Stomach (tissue), 9 donors: ENCODE data around the gene DHX8. TPM values are rescaled to one million over a fixed set of nuclear protein-coding genes. Genes with fewer than 3 reads are reported as not detected.

ENCODE experiments used
- DNase-seq, 2 donors: peaks; one replicate each; pipeline versions ENCODE4 v3.0.0 to v3.0.0-alpha.2; 2013 to 2019
- H3K27ac ChIP-seq, 5 donors: fragments of 200-600 bp in 4 of 5; sonication (generic) in 4 of 5; one replicate each; pipeline ENCODE4 v1.5.1; 2013 to 2019; ENCODE audit warnings: mild to moderate bottlenecking in 1 of 5, moderate library complexity in 1 of 5
- H3K27me3 ChIP-seq, 3 donors: fragments of 200-600 bp; sonication (generic); one replicate each; pipeline ENCODE4 v1.5.1; 2017 to 2019; ENCODE audit warnings: mixed run types in 1 of 3
- H3K36me3 ChIP-seq, 4 donors: fragments of 200-600 bp; sonication (generic); 1 replicate in 3 of 4; 2 replicates in 1 of 4; pipeline ENCODE4 v1.5.1; 2016 to 2019
- H3K4me1 ChIP-seq, 4 donors: fragments of 200-600 bp; sonication (generic); one replicate each; pipeline ENCODE4 v1.5.1; 2016 to 2019
- H3K4me3 ChIP-seq, 4 donors: fragments of 200-600 bp; sonication (generic) in 3 of 4; one replicate each; pipeline ENCODE4 v1.5.1; 2016 to 2019; ENCODE audit warnings: mild to moderate bottlenecking in 1 of 4
- H3K9me3 ChIP-seq, 4 donors: fragments of 200-600 bp; sonication (generic); one replicate each; pipeline ENCODE4 v1.5.1; 2016 to 2019
- EP300 ChIP-seq: sonication (generic); formaldehyde crosslinking; IDR thresholded peaks from one replicate; pipeline ENCODE4 v1.6.1; 2017; ENCODE audit warnings: antibody characterized with exemption
- POLR2A ChIP-seq, 4 donors: fragments of 450-650 bp; IDR thresholded peaks; one replicate each; pipeline ENCODE4 v1.6.1; 2016; ENCODE audit warnings: antibody characterized with exemption in 4 of 4, control low read depth in 2 of 4, mild to moderate bottlenecking in 1 of 4, moderate library complexity in 1 of 4
- POLR2AphosphoS5 ChIP-seq, 3 donors: sonication (generic); formaldehyde crosslinking; IDR thresholded peaks; one replicate each; pipeline ENCODE4 v1.6.1; 2016; ENCODE audit warnings: antibody characterized with exemption in 3 of 3
- WGBS, 5 donors: extraction: QIAGEN DNeasy Blood & Tissue Kit in 3 of 5; methylation state at CpG; one replicate each; pipeline versions ENCODE4 v1.1.5 to v1.1.7; 2013 to 2018; 5-methylcytosine and 5-hydroxymethylcytosine counted together
- intact Hi-C: fragments of 100-400 bp; cut with DNase I; formaldehyde crosslinking; loops from one replicate; pipeline ENCODE4 v1.15.1; 2023; ENCODE audit warnings: low total_unique reads
- polyA plus RNA-seq, 3 donors: library from polyadenylated mRNA; stranded (reverse); fragments of 200-250 nt; gene quantifications; one replicate each; pipeline ENCODE4 v1.2.3, GENCODE V29; 2013
- total RNA-seq, 5 donors: library from RNA; depleted of rRNA; stranded (reverse); fragments of >200 nt; gene quantifications; one replicate each; pipeline versions ENCODE4 v1.1.0 to v1.2.3, GENCODE V29; 2014 to 2016
- TF ChIP-seq, protein P1 (sequence below), 7 experiments: fragments of 450-650 bp in 4 of 7; fragments of 200-600 bp in 3 of 7; sonication (generic) in 3 of 7; IDR thresholded peaks; one replicate each; pipeline ENCODE4 v1.5.1; 2016 to 2019; ENCODE audit warnings: antibody characterized with exemption in 7 of 7, control low read depth in 2 of 7, mild to moderate bottlenecking in 1 of 7
- donor health status: healthy with polysubstance abuse.
- donor health status: Bipolar disorder and iron deficiency.
- donor health status: healthy.

The DHX8 gene
- total and polyA plus RNA-seq, 8 donors: 9.2 to 137 (median 25.0) TPM

DNA sequence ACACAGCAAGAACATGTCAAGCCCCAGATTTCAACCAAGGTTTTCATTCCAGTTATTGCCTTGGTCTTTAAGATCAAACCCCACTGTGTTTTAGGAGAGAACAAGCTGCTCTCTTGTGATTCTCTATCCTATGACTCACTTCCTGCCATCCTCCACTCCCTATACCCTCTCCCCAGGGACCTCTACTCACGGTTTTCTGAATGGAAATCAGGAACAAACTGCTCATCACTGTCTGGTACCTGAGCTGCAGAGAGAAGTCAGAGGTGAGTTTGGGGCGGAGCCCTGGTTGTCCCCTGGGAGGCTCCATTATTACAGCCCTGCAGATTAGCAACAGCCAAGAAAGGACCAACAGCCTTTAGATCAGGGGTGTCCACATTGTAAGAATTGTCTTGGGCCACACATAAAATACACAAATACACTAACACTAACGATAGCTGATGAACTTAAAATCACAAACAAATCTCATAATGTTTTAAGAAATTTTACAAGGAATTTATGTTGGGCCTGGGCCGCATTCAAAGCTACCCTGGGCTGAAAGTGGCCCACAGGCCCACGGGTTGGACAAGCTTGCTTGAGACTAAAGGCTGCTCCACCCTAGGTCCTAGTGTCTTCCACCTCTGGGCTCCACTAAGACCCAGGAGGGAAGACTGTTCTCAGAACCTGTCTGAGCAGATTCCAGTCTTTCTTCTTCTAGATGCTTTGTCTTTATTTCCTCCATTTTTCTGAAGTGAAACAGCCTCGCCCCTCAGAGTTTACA is 52.6 kb downstream of the DHX8 start:
- Histone ChIP-seq H3K27me3 (peaks cover 0 to 2% (median 0%) of the 10 kb centered on the region in 3 donors), H3K9me3 (no peaks in the 10 kb centered on the region), H3K36me3 (no peaks in the 10 kb centered on the region), H3K4me3 (no peak overlapping the region), H3K27ac (no peak overlapping the region), H3K4me1 (peaks cover 0 to 5% (median 0%) of the 10 kb centered on the region in 4 donors)
- intact Hi-C loops: no loop called here
- DNase-seq: peak in 1 of 2 donors; percentile 32
- TF ChIP-seq, protein P1, sequence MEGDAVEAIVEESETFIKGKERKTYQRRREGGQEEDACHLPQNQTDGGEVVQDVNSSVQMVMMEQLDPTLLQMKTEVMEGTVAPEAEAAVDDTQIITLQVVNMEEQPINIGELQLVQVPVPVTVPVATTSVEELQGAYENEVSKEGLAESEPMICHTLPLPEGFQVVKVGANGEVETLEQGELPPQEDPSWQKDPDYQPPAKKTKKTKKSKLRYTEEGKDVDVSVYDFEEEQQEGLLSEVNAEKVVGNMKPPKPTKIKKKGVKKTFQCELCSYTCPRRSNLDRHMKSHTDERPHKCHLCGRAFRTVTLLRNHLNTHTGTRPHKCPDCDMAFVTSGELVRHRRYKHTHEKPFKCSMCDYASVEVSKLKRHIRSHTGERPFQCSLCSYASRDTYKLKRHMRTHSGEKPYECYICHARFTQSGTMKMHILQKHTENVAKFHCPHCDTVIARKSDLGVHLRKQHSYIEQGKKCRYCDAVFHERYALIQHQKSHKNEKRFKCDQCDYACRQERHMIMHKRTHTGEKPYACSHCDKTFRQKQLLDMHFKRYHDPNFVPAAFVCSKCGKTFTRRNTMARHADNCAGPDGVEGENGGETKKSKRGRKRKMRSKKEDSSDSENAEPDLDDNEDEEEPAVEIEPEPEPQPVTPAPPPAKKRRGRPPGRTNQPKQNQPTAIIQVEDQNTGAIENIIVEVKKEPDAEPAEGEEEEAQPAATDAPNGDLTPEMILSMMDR (IDR thresholded peaks at IDR 0.05): no peak
- TF ChIP-seq POLR2AphosphoS5 (IDR thresholded peaks at IDR 0.05) (no peak), POLR2A (IDR thresholded peaks at IDR 0.05) (no peak), EP300 (no peak)
- 74 to 90% (median 80%) methylated on average over 6 of the region's 6 CpGs for WGBS, 5 donors

DNA sequence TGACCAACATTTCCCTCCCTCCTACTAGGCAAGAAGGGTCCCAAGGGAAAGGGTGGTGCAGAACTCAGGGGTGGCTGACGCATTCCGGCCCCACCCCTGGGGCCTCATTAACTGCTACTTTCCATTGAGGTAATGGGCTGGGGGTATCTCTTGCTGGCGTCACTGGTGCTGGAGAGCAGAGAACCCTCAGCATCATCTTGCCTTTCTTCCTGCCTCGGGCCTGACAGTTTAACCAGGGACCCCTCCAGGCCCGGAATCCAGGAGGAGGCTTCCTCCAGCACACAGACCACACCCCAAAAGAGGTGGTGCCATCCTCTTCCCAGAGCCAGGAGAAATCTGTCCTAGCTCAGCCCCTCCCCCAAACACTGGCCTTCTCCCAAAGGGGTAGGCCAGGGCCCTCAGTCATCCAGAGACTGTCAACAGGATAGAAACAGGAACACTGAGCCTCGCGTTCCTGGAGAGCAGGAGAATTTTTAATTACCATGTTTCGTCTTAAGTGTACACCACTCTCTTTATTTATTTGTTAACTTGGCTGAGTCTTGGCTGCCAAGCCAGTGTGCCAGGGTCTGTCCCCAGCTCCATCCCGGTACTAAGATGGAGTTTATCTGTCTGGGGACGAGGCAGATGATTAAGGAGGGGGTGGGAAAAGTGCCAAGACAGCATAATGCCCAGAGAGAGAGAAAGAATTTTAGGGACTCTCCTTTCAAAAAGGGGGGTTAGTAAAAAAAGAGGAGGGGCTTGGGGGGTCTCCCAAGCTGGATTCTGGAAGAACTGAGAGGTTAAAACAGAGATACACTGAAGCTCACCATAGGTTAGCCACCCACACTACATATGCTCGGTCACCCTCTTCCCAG is 57.3 kb downstream of the DHX8 start:
- intact Hi-C loops: no loop called here
- Histone ChIP-seq H3K4me3 (no peak overlapping the region), H3K27me3 (peaks cover 0 to 46% (median 22%) of the 10 kb centered on the region in 3 donors), H3K4me1 (peaks cover 16 to 28% (median 22%) of the 10 kb centered on the region in 4 donors), H3K27ac (no peak overlapping the region), H3K36me3 (no peaks in the 10 kb centered on the region), H3K9me3 (no peaks in the 10 kb centered on the region)
- 55 to 69% (median 64%) methylated on average over 9 to 11 of the region's 11 CpGs for WGBS, 5 donors
- peak in 1 of 2 donors; percentile 47 for DNase-seq
- no peak for TF ChIP-seq POLR2AphosphoS5 (IDR thresholded peaks at IDR 0.05)
- TF ChIP-seq POLR2A (IDR thresholded peaks at IDR 0.05): no peak
- TF ChIP-seq, protein P1 (IDR thresholded peaks at IDR 0.05): no peak
- no peak for TF ChIP-seq EP300

DNA sequence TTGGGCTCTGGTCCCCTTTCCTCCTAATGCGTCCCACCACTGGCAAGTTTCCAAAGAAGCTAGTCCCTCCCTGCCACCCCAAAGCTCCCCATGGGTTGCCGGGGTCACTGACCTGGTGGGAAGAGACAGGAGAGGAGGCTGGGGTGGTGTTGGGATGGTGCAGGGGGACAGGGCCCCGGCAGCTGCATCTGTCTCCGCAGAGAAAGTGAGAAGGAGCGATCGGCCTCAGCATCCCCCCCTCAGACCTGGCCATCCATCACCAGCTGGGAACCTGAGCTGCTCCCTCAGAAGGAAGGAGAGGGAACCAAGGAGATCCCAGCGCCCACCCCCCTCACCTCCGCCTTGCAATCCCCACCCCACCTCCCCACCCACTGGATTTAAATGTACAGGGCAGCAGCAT is 59.1 kb downstream of the DHX8 start:
- Histone ChIP-seq H3K4me1 (peaks cover 25 to 39% (median 33%) of the 10 kb centered on the region in 4 donors), H3K27ac (no peak overlapping the region), H3K9me3 (no peaks in the 10 kb centered on the region), H3K4me3 (no peak overlapping the region), H3K36me3 (no peaks in the 10 kb centered on the region), H3K27me3 (peaks cover 0 to 64% (median 29%) of the 10 kb centered on the region in 3 donors)
- DNase-seq: no peak
- 85 to 96% (median 89%) methylated on average over 5 to 8 of the region's 8 CpGs for WGBS, 5 donors
- intact Hi-C loops: no loop called here
- no peak for TF ChIP-seq POLR2AphosphoS5 (IDR thresholded peaks at IDR 0.05)
- no peak for TF ChIP-seq POLR2A (IDR thresholded peaks at IDR 0.05)
- no peak for TF ChIP-seq EP300
- TF ChIP-seq, protein P1 (IDR thresholded peaks at IDR 0.05): no peak

DNA sequence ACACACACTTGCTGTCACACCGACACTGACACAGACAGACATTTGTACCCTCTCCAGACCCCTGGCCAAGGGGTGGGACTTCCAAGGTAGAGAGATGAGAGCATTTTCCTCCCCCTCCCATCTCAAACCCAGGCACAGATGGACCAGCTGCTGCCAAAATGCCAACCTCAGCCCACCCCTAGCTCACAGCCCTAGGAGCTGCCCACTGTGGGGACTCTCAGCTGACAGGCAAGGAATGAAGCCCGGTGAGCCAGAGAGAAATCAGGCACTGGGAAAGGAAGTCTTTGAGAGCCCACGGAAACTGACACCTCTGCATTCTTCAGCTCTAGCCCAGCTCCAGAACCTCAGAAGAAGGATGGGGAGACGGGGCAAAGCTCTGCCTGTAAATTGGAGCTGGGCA is 59.5 kb downstream of the DHX8 start:
- Histone ChIP-seq H3K4me1 (peaks cover 25 to 39% (median 33%) of the 10 kb centered on the region in 4 donors), H3K36me3 (no peaks in the 10 kb centered on the region), H3K9me3 (no peaks in the 10 kb centered on the region), H3K27me3 (peaks cover 0 to 68% (median 29%) of the 10 kb centered on the region in 3 donors), H3K27ac (no peak overlapping the region), H3K4me3 (no peak overlapping the region)
- no peak for DNase-seq
- WGBS, 5 donors: 44 to 64% (median 58%) methylated on average over 4 of the region's 4 CpGs
- TF ChIP-seq POLR2A (IDR thresholded peaks at IDR 0.05) (no peak), EP300 (no peak), POLR2AphosphoS5 (IDR thresholded peaks at IDR 0.05) (no peak)
- TF ChIP-seq, protein P1 (IDR thresholded peaks at IDR 0.05): no peak
- intact Hi-C loops: no loop called here
